ENCODE measurements around the gene ZFYVE26.

The ZFYVE26 gene

DNA sequence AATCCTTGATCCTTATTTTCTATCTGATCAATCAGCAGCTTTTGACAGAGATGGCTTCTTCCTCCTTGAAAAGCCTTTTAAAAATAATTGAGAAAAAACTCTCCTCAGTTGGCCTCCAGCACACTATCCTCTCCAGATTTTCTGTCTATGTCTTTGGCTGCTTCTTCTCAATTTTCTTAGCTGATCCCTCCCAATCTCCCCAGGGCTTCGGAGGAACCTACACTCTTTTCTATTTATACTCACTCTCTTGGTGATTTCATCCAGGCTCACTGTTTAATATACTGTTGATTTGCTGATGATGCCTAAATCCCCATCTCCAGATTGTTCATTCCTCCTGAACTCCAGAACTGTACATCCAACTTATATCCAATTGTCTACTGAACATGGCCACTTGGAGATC lies 59.9 kb downstream of the ZFYVE26 start:
- Histone ChIP-seq H3K9me3 (ENCODE audit: control insufficient read depth, insufficient read depth, low read depth, low read length) (no peaks in the 10 kb centered on the region), H3K27ac (ENCODE audit: extremely low read depth, low read depth, low read length) (no peak overlapping the region), H3K4me3 (ENCODE audit: low read depth, low read length) (no peak overlapping the region), H3K36me3 (ENCODE audit: control insufficient read depth in 2 of 2, insufficient read depth in 1 of 2, low read length in 2 of 2) (peaks cover 5 to 69% of the 10 kb centered on the region in 2 experiments), H3K4me1 (ENCODE audit: control insufficient read depth, insufficient read depth, low read length) (no peaks in the 10 kb centered on the region)
- TF ChIP-seq ZNF10 (tag by site-specific recombination; IDR thresholded peaks at IDR 0.05): no peak
- TF ChIP-seq ZNF24 (tag by site-specific recombination; IDR thresholded peaks at IDR 0.05): no peak
- TF ChIP-seq ZIC2 (tag by site-specific recombination; IDR thresholded peaks at IDR 0.05): no peak
- TF ChIP-seq IKZF3 (tag by site-specific recombination; IDR thresholded peaks at IDR 0.05): no peak
- no peak for TF ChIP-seq ZNF560 (tag by site-specific recombination; IDR thresholded peaks at IDR 0.05; ENCODE audit: borderline replicate concordance)
- CTCF ChIA-PET: no interaction called here
- POLR2A ChIA-PET: no interaction called here

GRCh38 chr14:67749341-67750084 lies 66.9 kb downstream of the ZFYVE26 start:
- H3K4me3 ChIP-seq (ENCODE audit: low read depth, low read length): no peak overlapping the region
- CTCF ChIA-PET: interaction anchor here (0.7 kb wide), 1 partner anchor 58 kb away, joined by 3 read pairs; no protein-coding TSS in a partner anchor
- H3K9me3 ChIP-seq (ENCODE audit: control insufficient read depth, insufficient read depth, low read depth, low read length): no peaks in the 10 kb centered on the region
- H3K36me3 ChIP-seq (ENCODE audit: control insufficient read depth in 2 of 2, insufficient read depth in 1 of 2, low read length in 2 of 2): peaks cover 0 to 72% of the 10 kb centered on the region in 2 experiments; a peak in 2 of 3 replicates
- H3K27ac ChIP-seq (ENCODE audit: extremely low read depth, low read depth, low read length): no peak overlapping the region
- H3K4me1 ChIP-seq (ENCODE audit: control insufficient read depth, insufficient read depth, low read length): no peaks in the 10 kb centered on the region
- no peak for TF ChIP-seq ZNF132 (tag by site-specific recombination; IDR thresholded peaks at IDR 0.05; ENCODE audit: borderline replicate concordance)
- TF ChIP-seq ZBTB8A (tag by site-specific recombination; IDR thresholded peaks at IDR 0.05): no peak
- TF ChIP-seq ZNF221 (tag by site-specific recombination; IDR thresholded peaks at IDR 0.05; ENCODE audit: borderline replicate concordance): no peak
- TF ChIP-seq ZNF169 (tag by site-specific recombination; IDR thresholded peaks at IDR 0.05): no peak
- TF ChIP-seq ZNF600 (tag by site-specific recombination; IDR thresholded peaks at IDR 0.05): no peak
- no peak for TF ChIP-seq ZNF202 (tag by site-specific recombination; IDR thresholded peaks at IDR 0.05; ENCODE audit: borderline replicate concordance)
- no peak for TF ChIP-seq ZNF239 (tag by site-specific recombination; IDR thresholded peaks at IDR 0.05)
- TF ChIP-seq ZNF530 (tag by site-specific recombination; IDR thresholded peaks at IDR 0.05; ENCODE audit: low read depth): no peak
- TF ChIP-seq TCF7L2 (IDR thresholded peaks at IDR 0.05; ENCODE audit: borderline replicate concordance, low read depth, low read length): no peak
- POLR2A ChIA-PET: no interaction called here

DNA sequence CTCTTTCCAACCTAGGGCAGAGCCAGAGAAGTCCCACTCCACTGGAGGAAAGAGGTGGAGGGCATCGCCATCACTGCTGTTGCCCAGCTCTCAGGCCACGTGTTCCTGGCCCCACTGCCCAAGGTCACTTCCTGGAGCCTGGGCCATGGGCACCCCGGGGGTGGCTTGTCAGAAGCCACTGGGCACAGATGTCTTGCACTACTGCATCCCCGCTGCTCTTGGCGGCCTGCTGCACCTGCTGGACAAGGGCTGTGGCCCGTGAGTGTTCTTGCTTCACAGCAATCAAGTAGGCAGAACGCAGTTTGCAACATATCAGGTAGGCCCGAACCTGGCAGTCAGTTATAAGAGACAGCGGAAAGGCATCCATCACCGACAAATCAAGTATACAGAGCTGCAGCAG lies 68.1 kb downstream of the ZFYVE26 start:
- ChIA-PET POLR2A (no interaction called here), CTCF (interaction anchor here (1.7 kb wide), 1 partner anchor 44 kb away, joined by 6 read pairs; no protein-coding TSS in a partner anchor)
- Histone ChIP-seq H3K36me3 (ENCODE audit: control insufficient read depth in 2 of 2, insufficient read depth in 1 of 2, low read length in 2 of 2) (peaks cover 0 to 60% of the 10 kb centered on the region in 2 experiments; a peak in 2 of 3 replicates), H3K27ac (ENCODE audit: extremely low read depth, low read depth, low read length) (no peak overlapping the region), H3K9me3 (ENCODE audit: control insufficient read depth, insufficient read depth, low read depth, low read length) (no peaks in the 10 kb centered on the region), H3K4me3 (ENCODE audit: low read depth, low read length) (no peak overlapping the region), H3K4me1 (ENCODE audit: control insufficient read depth, insufficient read depth, low read length) (no peaks in the 10 kb centered on the region)
- no peak for TF ChIP-seq KLF8 (tag by site-specific recombination; IDR thresholded peaks at IDR 0.05)
- no peak for TF ChIP-seq ZNF544 (tag by site-specific recombination; IDR thresholded peaks at IDR 0.05)
- no peak for TF ChIP-seq ZNF23 (tag by site-specific recombination; IDR thresholded peaks at IDR 0.05; ENCODE audit: borderline replicate concordance)
- no peak for TF ChIP-seq ZNF133 (tag by site-specific recombination; IDR thresholded peaks at IDR 0.05)
- TF ChIP-seq ZBTB10 (tag by site-specific recombination; IDR thresholded peaks at IDR 0.05): no peak
- TF ChIP-seq GLIS1 (tag by site-specific recombination; IDR thresholded peaks at IDR 0.05): no peak
- TF ChIP-seq ZNF623 (tag by site-specific recombination; IDR thresholded peaks at IDR 0.05): no peak
